SU-DHL-6 (cell line): ENCODE measurements around the gene FUT1.

Experiments used
- H2AFZ ChIP-seq: fragments of 200-600 bp; sonication (generic); 2 replicates; pipeline ENCODE4 v1.6.1; 2014; ENCODE audit warnings: low read depth, mild to moderate bottlenecking, moderate library complexity, mixed read lengths, antibody characterized with exemption, low read length; ENCODE audit not compliant: severe bottlenecking
- H3F3A ChIP-seq: fragments of 200-600 bp; shearing (Covaris generic); 2 replicates; pipeline ENCODE4 v1.6.0; 2016; ENCODE audit warnings: antibody characterized with exemption, mild to moderate bottlenecking; ENCODE audit not compliant: insufficient read depth
- H3K27ac ChIP-seq: fragments of 200-600 bp; sonication (generic); 2 replicates; pipeline ENCODE4 v1.5.1; 2016; ENCODE audit warnings: low read depth, mild to moderate bottlenecking, low read length, moderate library complexity, mixed read lengths
- H3K27me3 ChIP-seq: fragments of 200-600 bp; sonication (generic), shearing (Covaris generic); 2 replicates; pipeline ENCODE4 v1.6.0; 2014; ENCODE audit warnings: mild to moderate bottlenecking, low read length
- H3K36me3 ChIP-seq: fragments of 200-600 bp; sonication (generic); 2 replicates; pipeline ENCODE4 v1.6.1; 2014; ENCODE audit warnings: mild to moderate bottlenecking, low read length, mixed read lengths
- H3K4me2 ChIP-seq: fragments of 300-600, 200-600 bp; shearing (Covaris generic), sonication (generic); 2 replicates; pipeline ENCODE4 v1.6.0; 2014; ENCODE audit warnings: low read length, low read depth, mild to moderate bottlenecking; ENCODE audit not compliant: poor library complexity, severe bottlenecking
- H3K4me3 ChIP-seq: fragments of 200-600 bp; sonication (generic); 2 replicates; pipeline ENCODE4 v1.5.1; 2014; ENCODE audit warnings: antibody characterized with exemption, low read length, mild to moderate bottlenecking, mixed read lengths; ENCODE audit not compliant: insufficient read depth, poor library complexity, severe bottlenecking
- H3K79me2 ChIP-seq: fragments of 200-600 bp; sonication (generic); 2 replicates; pipeline ENCODE4 v1.6.1; 2014; ENCODE audit warnings: mild to moderate bottlenecking, low read length, moderate library complexity; ENCODE audit not compliant: insufficient read depth
- H3K9ac ChIP-seq: fragments of 200-600 bp; sonication (generic); 2 replicates; pipeline ENCODE4 v1.7.0; 2014; ENCODE audit warnings: mild to moderate bottlenecking, low read length
- H3K9me2 ChIP-seq: fragments of 200-600 bp; sonication (generic); replicated peaks from 2 replicates; pipeline ENCODE4 v1.6.1; 2014; ENCODE audit warnings: low read length; ENCODE audit not compliant: insufficient read depth
- H3K9me3 ChIP-seq: fragments of 200-600 bp; sonication (generic); 2 replicates; pipeline ENCODE4 v1.6.1; 2014; ENCODE audit warnings: low read length, mixed read lengths; ENCODE audit not compliant: insufficient read depth
- H4K20me1 ChIP-seq: fragments of 200-600 bp; sonication (generic); 2 replicates; pipeline ENCODE4 v1.6.1; 2014; ENCODE audit warnings: low read depth, mild to moderate bottlenecking, antibody characterized with exemption, low read length, moderate library complexity, mixed read lengths
- CTCF ChIP-seq: fragments of 200-600 bp; sonication (generic); IDR thresholded peaks from one replicate; pipeline ENCODE4 v1.5.1; 2017; ENCODE audit warnings: antibody characterized with exemption, mild to moderate bottlenecking, low read length, moderate library complexity; ENCODE audit not compliant: insufficient read depth, poor library complexity, severe bottlenecking
- EZH2phosphoT487 ChIP-seq: fragments of 200-600 bp; sonication (generic), shearing (Covaris generic); conservative IDR thresholded peaks from 2 replicates; pipeline ENCODE4 v1.6.1; 2018; ENCODE audit warnings: mild to moderate bottlenecking, antibody characterized with exemption, low read length, moderate library complexity, mixed read lengths

FUT1 gene

DNA sequence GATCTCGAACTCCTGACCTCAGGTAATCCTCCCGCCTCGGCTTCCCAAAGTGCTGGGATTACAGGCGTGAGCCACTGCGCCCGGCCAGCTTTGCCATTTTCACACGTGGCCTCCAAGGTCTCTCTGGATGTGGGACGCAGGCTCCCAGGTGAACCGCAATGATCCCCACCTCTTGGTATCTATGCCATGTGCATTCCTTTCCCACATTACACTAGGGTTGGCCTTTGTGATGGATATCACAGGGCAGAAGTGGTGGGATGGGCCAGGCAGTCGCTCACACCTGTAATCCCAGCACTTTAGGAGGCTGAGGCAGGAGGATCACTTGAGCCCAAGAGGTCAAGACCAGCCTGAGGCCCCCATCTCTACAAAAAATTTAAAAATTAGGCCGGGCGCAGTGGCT lies 25.3 kb upstream of the FUT1 start:
- Histone ChIP-seq H3K36me3 (no peaks in the 10 kb centered on the region), H2AFZ (no peak overlapping the region), H3K4me3 (no peak overlapping the region), H3K9me3 (no peaks in the 10 kb centered on the region), H3K79me2 (no peaks in the 10 kb centered on the region), H3K9ac (no peak overlapping the region), H3K9me2 (no peaks in the 10 kb centered on the region), H3K27me3 (no peaks in the 10 kb centered on the region), H3K4me2 (no peak overlapping the region), H3K27ac (no peak overlapping the region), H3F3A (no peaks in the 10 kb centered on the region), H4K20me1 (no peaks in the 10 kb centered on the region)
- TF ChIP-seq EZH2phosphoT487 (no peak), CTCF (no peak)

GRCh38 chr19:48777139-48777538 lies 24.7 kb upstream of the FUT1 start:
- H3K27ac ChIP-seq, result no peak overlapping the region
- H2AFZ ChIP-seq, result no peak overlapping the region
- no peaks in the 10 kb centered on the region for H3K27me3 ChIP-seq
- H3K4me3 ChIP-seq, result no peak overlapping the region
- H3K79me2 ChIP-seq, result no peaks in the 10 kb centered on the region
- no peak overlapping the region for H3K9ac ChIP-seq
- TF ChIP-seq EZH2phosphoT487 (no peak), CTCF (no peak)
- H3K9me3 ChIP-seq, result no peaks in the 10 kb centered on the region
- H4K20me1 ChIP-seq, result no peaks in the 10 kb centered on the region
- H3K4me2 ChIP-seq, result no peak overlapping the region
- H3K9me2 ChIP-seq, result no peaks in the 10 kb centered on the region
- no peaks in the 10 kb centered on the region for H3F3A ChIP-seq
- no peaks in the 10 kb centered on the region for H3K36me3 ChIP-seq

GRCh38 chr19:48772503-48772953 lies 20.1 kb upstream of the FUT1 start:
- H3K79me2 ChIP-seq, result no peaks in the 10 kb centered on the region

More at GRCh38 chr19:48772503-48772953, 20.1 kb upstream of the FUT1 start:
- Histone ChIP-seq H3K4me3 (no peak overlapping the region), H3K9me2 (no peaks in the 10 kb centered on the region), H2AFZ (no peak overlapping the region), H3K9me3 (no peaks in the 10 kb centered on the region), H3F3A (no peaks in the 10 kb centered on the region), H3K27ac (no peak overlapping the region), H3K27me3 (no peaks in the 10 kb centered on the region), H3K4me2 (no peak overlapping the region), H3K36me3 (no peaks in the 10 kb centered on the region), H3K9ac (no peak overlapping the region), H4K20me1 (no peaks in the 10 kb centered on the region)
- TF ChIP-seq EZH2phosphoT487, result no peak
- TF ChIP-seq CTCF, result no peak
